Measurements from ENCODE around the gene PTPRD. TPM values are rescaled to one million over a fixed set of nuclear protein-coding genes. Genes with fewer than 3 reads are reported as not detected.

Gene PTPRD
- total and polyA plus RNA-seq, 2 of the 4 experiments (the other 2 are of a cell fraction): 0.07 to 0.18 TPM

GRCh38 chr9:9901624-9902023 lies 711.2 kb downstream of the PTPRD start:
- CTCF ChIA-PET: no interaction called here

More at GRCh38 chr9:9901624-9902023, 711.2 kb downstream of the PTPRD start:
- H3K18ac ChIP-seq (ENCODE audit: low read depth, low read length): no peak overlapping the region
- no peaks in the 10 kb centered on the region for H3K36me3 ChIP-seq (ENCODE audit: control insufficient read depth, insufficient read depth, low read length)
- H3K4me1 ChIP-seq (ENCODE audit: control insufficient read depth, insufficient read depth, low read length): no peaks in the 10 kb centered on the region
- BruUV-seq (replicated peaks): no TSS peak
- H3K9ac ChIP-seq (ENCODE audit: low read depth, low read length): no peak overlapping the region
- no peak overlapping the region for H3K4me2 ChIP-seq (ENCODE audit: low read depth, low read length)
- no CpG with 5 or more reads among the region's 4 CpGs for WGBS, 2 experiments (ENCODE audit: extremely low coverage in 2 of 2, insufficient read length in 1 of 2)
- H3K27ac ChIP-seq (ENCODE audit: insufficient read depth, low read length): no peak overlapping the region
- in situ Hi-C loops (cut with MboI; ENCODE audit: low sequenced_read_pairs): no loop called here
- H3K9me3 ChIP-seq (ENCODE audit: control insufficient read depth, insufficient read depth, low read length): no peaks in the 10 kb centered on the region
- intact Hi-C loops (cut with micrococcal nuclease): no loop called here
- no peaks in the 10 kb centered on the region for H3K27me3 ChIP-seq (ENCODE audit: control insufficient read depth, insufficient read depth, low read length)
- no peak overlapping the region for H3K23ac ChIP-seq (ENCODE audit: low read depth, low read length)
- H4K5ac ChIP-seq (ENCODE audit: low read depth, low read length): no peak overlapping the region
- dilution Hi-C loops (cut with HindIII; ENCODE audit: low sequenced_read_pairs, unreplicated experiment): no loop called here
- no peak overlapping the region for H2AK5ac ChIP-seq (ENCODE audit: low read depth, low read length)
- no peaks in the 10 kb centered on the region for H4K20me1 ChIP-seq (ENCODE audit: insufficient read depth, low read length)
- H4K8ac ChIP-seq (ENCODE audit: low read depth in 2 of 2, low read length in 2 of 2): no peak overlapping the region
- DNase-seq (no peak), ATAC-seq (ENCODE audit: low read depth) (no peak)
- H3K9me1 ChIP-seq (ENCODE audit: insufficient read depth, low read length): no peaks in the 10 kb centered on the region
- no peak overlapping the region for H3K4me3 ChIP-seq (ENCODE audit: insufficient read depth, low read depth, low read length)
- no peaks in the 10 kb centered on the region for H3K79me1 ChIP-seq (ENCODE audit: low read depth in 1 of 2, low read length in 2 of 2)
- H2BK20ac ChIP-seq (ENCODE audit: low read depth, low read length): no peak overlapping the region
- no peak overlapping the region for H4K91ac ChIP-seq (ENCODE audit: insufficient read depth, low read depth, low read length)
- no peak overlapping the region for H2BK5ac ChIP-seq (ENCODE audit: low read depth, low read length, poor library complexity, severe bottlenecking)
- H2BK120ac ChIP-seq (ENCODE audit: low read depth, low read length): no peak overlapping the region
- H2AFZ ChIP-seq (replicated peaks; ENCODE audit: low read length, poor library complexity): no peak overlapping the region
- no peak overlapping the region for H2AK9ac ChIP-seq (replicated peaks; ENCODE audit: low read depth, low read length, poor library complexity)
- no peak overlapping the region for H3K14ac ChIP-seq (replicated peaks; ENCODE audit: low read depth, low read length)
- POLR2A ChIA-PET (ENCODE audit: unreplicated experiment): no interaction called here
- no peak overlapping the region for H3K4ac ChIP-seq (ENCODE audit: low read depth, low read length)
- TF ChIP-seq SMC3 (IDR thresholded peaks at IDR 0.05; ENCODE audit: low read depth, low read length): no peak
- no peak for TF ChIP-seq CTCF (conservative IDR thresholded peaks at IDR 0.05; ENCODE audit: low read depth, low read length)
- TF ChIP-seq RCOR1 (IDR thresholded peaks at IDR 0.05; ENCODE audit: insufficient replicate concordance, low read length): no peak
- TF ChIP-seq RAD21 (IDR thresholded peaks at IDR 0.05; ENCODE audit: low read length): no peak
- no peak for TF ChIP-seq FOS (IDR thresholded peaks at IDR 0.05; ENCODE audit: low read depth, low read length)
- no peak for TF ChIP-seq MAZ (IDR thresholded peaks at IDR 0.05; ENCODE audit: borderline replicate concordance, low read depth, low read length)
- TF ChIP-seq MAFK (IDR thresholded peaks at IDR 0.05; ENCODE audit: low read depth, low read length): no peak
- no peak for TF ChIP-seq ELK1 (IDR thresholded peaks at IDR 0.05; ENCODE audit: borderline replicate concordance, low read depth, low read length)
- TF ChIP-seq POLR2A (IDR thresholded peaks at IDR 0.05; ENCODE audit: low read depth, low read length): no peak
- TF ChIP-seq BHLHE40 (IDR thresholded peaks at IDR 0.05; ENCODE audit: low read depth, low read length): no peak
- no peak for TF ChIP-seq USF2 (IDR thresholded peaks at IDR 0.05; ENCODE audit: low read depth, low read length)
- TF ChIP-seq CHD1 (IDR thresholded peaks at IDR 0.05; ENCODE audit: low read depth, low read length): no peak
- TF ChIP-seq CEBPB (IDR thresholded peaks at IDR 0.05; ENCODE audit: low read depth, low read length): no peak
- no peak for TF ChIP-seq NFE2L2 (IDR thresholded peaks at IDR 0.05; ENCODE audit: low read depth, low read length)
- no peak for TF ChIP-seq MXI1 (IDR thresholded peaks at IDR 0.05; ENCODE audit: borderline replicate concordance, low read depth, low read length)
- no peak for TF ChIP-seq RFX5 (IDR thresholded peaks at IDR 0.05; ENCODE audit: low read depth, low read length)
- no peak overlapping the region for H2BK15ac ChIP-seq (ENCODE audit: low read depth, low read length)
- no peak overlapping the region for H3K56ac ChIP-seq (ENCODE audit: extremely low read depth, insufficient read depth, low read length)
